ENCODE measurements around the gene RBMS3.
"Not testable (repeated sequence)": the region's sequence is repeated elsewhere in the genome, so short reads cannot be mapped to it uniquely, and the experiment has no call there.

The RBMS3 gene

GRCh38 chr3:29440413-29441305 is 159.8 kb downstream of the RBMS3 start:
- no peak for DNase-seq

DNA sequence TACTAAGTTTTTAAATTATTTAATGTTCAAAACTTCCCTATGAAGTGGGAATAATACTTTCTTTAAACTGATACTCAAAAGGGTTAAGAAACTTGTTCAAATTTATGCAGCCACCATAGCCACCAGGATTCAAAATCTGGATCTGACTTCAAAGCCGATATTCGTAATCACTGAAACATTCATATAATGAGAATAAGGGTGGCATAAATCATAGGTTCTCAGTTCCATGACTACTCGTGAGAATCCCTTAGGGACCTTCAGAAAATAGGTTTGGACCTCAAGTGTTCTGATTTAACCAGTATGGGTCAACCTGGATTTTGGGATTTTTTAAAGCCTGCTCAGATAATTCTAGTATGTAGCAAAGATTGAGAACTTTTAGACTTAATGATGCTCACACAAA is 160.6 kb downstream of the RBMS3 start:
- no peak for DNase-seq

DNA sequence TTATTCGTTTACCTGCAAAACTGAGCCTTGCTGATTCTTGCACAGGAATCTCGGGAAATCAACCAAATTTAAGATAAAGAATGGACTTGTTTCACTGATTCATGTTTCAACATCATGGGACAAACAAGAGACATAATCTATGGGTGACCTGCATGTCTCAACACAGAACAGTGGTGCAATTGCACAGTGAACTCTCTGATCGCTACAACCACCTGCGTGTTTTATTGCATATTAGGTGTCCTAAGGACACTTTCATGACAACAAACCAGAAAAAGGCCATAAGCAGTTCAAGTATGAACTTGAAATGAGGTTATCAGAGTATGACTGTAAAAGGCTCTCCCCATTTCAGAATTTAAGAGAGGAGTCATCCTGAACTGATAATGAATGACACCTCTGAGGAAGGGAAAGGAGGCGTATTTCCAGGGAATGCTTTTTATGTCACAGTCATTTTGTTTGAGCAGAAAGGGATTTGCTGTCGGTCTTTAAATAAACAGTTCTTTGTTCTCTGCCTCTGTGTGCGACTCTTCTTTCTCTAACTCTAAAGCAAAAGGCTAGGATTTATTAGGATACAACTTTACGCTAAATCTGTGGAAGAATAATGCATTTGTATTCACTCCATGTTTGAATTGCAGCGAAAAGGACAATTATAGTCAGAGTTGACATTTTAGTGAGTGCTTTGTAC is 167.2 kb downstream of the RBMS3 start:
- no peak for DNase-seq

DNA sequence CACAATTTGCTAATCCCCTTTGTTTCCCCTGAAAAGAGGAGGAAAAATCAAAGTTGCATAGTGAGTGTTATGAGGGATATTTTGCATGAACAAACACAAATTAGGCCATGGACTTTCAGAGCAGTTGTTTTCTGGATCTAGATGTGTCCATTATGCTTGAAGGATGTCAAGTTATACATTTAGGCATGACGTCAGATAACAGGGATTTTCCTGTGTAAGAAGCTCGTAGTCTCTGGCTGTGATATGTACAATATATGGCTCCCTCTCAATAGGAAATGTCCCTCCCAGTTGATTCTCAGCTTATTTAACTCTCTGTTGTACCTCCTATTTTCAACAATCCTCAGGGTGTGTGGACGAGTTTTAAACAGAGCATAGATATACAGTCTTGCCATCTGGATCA is 171.0 kb downstream of the RBMS3 start:
- no peak for DNase-seq

- no peak for DNase-seq
Measured at GRCh38 chr3:29452934-29453283, 172.0 kb downstream of the RBMS3 start.

DNA sequence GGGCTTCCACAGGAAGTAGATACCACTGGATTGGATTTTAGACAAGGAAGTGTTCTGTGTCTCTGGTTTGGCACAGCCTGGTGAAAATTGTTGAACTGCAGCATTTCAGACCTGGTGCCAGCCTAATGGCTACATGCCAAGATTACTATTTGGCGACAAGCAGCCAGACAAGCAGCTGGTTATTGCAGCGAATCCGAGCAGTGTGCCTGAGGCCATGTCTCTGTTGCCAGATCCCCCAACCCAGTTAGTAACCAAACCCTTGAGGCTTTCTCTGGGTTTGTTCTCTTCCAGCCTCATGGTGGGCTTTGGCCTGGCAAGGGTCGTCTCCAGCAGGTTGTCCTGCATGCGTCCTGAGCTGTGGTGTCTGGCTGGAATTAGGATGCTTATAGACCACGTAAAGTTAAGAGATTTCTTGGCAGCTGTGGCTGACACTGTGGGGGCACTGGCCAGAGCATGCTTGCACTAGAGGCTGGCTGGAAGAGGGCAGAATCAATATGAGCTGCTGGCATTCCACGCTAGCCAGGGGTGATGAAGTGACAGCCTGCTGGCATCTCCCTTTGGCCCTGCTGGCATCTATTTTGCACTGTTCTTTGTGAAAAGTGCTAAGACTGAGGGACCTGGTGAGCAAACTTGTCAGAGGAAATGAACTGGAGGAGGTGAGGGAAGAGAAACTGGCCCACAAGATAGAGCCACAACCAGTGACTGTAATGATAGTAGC is 172.6 kb downstream of the RBMS3 start:
- DNase-seq: no peak

GRCh38 chr3:29454161-29454611 is 173.3 kb downstream of the RBMS3 start:
- DNase-seq: no peak

- DNase-seq: no peak
Measured at GRCh38 chr3:29456901-29457300, 176.0 kb downstream of the RBMS3 start.

DNA sequence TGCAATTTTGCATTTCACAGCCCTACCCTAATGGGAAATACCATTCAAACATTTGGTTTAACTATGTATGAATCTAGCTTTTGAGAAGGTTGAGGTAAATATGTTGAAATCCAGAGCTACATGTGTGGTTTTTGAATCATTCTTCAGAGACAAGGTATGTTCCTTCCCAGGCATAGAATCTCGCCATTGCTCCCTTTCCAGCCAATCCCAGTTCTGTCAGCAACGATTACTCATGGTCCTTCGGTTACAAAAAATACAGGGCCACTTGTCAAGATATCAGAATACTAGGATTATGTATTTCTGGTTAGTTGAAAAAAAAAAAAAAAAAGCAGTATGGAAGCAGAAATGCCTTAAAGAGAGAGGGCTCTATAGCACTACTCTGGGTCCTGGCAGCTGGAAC is 182.4 kb downstream of the RBMS3 start:
- DNase-seq: no peak

DNA sequence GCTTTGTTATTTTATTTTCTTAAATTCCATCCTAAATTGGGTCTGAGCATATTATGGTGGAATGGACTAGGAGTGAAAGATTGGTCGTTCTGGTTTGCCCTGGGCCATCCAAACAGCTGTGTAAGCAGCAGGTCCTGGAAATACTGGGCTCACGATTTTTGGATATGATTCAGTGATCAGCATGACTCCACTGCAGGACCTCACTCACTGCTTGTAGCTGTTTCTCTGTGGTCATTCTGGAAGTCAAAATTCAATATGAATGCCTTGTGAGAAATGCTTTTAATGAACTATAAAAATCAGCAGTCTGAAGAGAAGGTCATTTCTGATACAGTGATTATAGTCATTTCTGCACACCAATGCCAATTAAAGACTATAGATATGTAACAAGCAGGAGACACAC is 185.0 kb downstream of the RBMS3 start:
- no peak for DNase-seq

DNA sequence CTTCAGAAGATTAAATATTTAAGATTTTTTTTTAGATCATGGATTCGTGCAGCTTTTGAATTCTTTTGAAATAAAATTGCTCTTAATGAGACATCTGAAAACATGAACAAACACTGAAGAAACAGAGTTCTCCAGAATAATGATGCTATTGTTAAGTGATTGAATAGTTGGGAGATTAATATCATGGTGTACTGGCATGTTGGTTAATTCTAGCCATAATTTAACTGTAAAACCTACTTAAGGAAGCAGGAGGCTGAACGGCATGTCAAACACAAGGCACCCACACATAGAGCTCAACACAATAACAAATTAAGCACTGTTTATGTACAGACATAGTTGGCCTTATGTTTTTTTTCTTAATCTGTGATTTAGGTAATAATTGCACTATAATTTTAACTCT is 185.6 kb downstream of the RBMS3 start:
- DNase-seq: no peak

DNA sequence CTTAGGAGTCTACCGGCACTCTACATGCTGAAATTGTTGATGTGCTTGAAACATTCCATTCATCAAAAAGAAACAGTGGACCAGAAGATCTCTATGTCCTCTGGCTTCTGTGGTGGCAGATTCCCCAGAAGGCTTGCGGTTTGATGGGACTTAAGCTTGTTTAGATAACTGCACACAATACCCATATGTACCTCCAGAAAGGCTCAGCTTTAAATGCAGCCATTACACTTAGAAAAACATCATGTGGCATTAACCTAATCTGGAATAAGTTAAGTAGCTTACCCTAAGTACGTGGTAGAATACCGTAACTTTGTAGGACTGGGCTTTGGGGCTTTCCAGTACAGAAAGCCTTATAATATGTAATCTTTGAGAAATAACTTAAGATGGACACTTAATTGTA is 187.3 kb downstream of the RBMS3 start:
- no peak for DNase-seq

DNA sequence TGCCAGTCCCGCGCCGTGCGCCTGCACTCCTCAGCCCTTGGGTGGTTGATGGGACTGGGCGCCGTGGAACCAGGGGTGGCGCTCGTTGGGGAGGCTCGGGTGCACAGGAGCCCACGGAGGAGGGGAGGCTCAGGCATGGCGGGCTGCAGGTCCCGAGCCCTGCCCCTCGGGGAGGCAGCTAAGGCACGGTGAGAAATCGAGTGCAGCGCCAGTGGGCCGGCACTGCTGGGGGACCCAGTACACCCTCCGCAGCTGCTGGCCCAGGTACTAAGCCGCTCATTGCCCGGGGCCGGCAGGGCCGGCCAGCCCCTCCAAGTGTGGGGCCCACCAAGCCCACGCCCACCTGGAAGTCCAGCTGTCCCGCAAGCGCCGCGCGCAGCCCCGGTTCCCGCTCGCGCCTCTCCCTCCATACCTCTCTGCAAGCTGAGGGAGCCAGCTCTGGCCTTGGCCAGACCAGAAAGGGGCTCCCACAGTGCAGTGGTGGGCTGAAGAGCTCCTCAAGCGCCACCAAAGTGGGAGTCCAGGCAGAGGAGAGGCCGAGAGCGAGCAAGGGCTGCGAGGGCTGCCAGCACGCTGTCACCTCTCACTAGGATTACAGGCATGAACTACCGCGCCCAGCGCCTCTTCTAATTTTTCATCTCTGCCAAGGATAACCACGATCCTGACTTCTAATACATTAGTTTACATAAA is 192.8 kb downstream of the RBMS3 start:
- not testable (repeated sequence) for DNase-seq

DNA sequence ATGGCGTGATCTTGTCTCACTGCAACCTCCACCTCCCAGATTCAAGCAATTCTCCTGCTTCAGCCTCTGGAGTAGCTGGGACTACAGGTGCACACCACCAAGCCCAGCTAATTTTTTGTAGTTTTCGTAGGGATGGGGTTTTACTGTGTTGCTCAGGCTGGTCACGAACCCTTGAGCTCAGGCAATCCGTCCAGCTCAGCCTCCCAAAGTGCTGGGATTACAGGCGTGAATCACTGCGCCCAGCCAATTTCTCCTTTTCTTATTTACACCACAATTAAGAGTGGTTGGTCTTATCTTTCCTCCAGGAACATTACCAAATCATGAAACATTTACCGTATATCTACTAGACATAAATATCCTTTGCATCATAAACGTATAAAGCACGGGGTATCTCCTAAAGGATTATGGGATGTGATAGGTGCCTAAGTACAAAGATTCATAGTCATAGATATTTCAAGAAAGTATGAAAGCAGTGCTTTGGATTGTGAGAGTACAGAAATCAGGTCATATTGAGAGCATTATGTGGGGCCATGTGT is 194.5 kb downstream of the RBMS3 start:
- no peak for DNase-seq

DNA sequence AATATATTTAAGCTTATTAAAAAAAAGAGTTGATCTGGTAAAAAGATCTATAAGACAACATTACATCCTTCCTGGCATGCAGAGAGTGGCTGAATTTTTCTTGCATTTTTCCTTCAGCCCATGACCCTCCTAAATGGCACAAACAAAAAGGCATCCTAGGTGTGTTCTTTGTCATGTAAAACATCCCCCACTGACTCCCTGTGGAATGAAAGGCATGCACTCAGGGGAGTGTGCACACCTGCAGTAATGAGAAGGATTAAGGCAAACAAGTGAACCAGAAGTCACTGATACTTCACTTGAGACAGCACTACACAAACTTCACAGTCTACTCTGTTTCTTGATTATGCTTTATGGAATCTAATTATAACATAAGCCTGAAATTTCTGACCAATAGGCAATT is 195.0 kb downstream of the RBMS3 start:
- DNase-seq: no peak

DNA sequence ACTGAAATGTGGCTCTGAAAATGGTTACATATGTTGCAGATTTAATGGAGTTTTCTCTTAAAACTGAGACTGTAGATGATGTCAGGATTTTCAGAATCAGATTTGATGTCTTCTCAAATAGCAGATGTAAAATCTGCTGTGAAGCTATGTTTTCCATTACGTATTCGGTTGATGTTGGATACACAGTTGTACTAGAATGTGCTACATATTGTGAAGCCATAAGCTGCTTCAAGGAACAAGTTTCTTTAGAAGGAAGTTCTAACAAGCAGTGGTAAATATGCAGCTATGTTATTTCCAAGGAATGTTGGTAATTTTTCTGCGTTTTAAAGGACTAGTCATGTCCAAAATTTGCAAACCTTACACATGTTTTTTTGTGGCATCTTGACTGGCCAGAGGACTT is 197.7 kb downstream of the RBMS3 start:
- no peak for DNase-seq

DNA sequence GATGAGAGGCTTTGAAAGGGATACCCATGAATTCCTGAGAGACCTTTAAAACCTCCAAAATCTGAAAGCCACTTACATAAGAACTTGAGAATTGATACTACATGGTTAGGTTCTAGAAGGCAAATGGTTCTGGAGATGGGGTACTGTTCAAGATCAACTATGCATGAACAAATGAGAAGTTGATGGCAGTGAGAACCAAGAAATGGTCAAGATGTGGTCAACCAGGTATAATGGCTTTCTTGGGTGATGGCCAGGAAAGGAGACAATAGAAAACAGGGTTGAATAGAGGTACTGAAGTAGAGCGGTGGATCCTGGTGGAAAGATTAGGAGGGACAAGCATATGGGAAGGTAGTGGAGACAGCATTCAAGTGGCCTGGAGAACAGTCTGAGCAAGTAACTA is 200.4 kb downstream of the RBMS3 start:
- DNase-seq: no peak

DNA sequence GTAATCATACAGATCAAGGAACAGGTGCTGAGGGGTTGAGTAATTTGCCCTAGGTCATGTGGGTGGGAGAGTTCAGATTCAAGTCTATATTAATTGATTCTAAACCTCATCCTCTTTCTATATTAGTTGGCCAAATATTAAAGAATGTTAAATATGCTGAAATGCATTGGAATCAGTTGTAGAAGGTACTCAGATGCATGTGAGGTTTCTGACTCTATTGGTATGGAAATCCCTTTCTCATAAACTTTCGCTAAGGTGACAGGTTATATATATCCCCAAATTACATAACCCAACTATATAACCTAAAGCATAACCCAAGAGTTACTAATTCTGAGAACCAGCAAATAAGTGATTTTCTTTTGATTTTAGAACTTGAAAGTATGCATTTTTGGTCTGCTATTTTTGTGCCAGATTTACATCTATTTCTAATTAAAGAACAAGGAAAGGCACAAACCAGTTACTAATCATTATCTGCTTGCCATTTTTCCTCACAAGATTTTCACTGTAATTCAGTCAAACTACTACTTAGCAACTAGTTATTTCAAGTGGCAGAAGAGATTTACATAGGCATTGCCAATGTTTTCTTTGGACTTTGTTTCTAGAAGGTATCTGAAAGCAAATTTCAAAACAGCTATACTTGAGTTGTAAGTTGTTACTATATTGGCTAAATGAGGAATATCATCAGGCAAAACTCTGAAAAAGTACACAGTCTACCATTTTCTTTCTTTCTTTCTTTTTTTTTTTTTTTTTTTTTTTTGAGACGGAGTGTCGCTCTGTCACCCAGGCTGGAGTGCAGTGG is 201.3 kb downstream of the RBMS3 start:
- DNase-seq: no peak

GRCh38 chr3:29484633-29485032 is 203.8 kb downstream of the RBMS3 start:
- DNase-seq: no peak

GRCh38 chr3:29486096-29486495 is 205.2 kb downstream of the RBMS3 start:
- no peak for DNase-seq

- no peak for DNase-seq
Measured at GRCh38 chr3:29486917-29487316, 206.0 kb downstream of the RBMS3 start.

DNA sequence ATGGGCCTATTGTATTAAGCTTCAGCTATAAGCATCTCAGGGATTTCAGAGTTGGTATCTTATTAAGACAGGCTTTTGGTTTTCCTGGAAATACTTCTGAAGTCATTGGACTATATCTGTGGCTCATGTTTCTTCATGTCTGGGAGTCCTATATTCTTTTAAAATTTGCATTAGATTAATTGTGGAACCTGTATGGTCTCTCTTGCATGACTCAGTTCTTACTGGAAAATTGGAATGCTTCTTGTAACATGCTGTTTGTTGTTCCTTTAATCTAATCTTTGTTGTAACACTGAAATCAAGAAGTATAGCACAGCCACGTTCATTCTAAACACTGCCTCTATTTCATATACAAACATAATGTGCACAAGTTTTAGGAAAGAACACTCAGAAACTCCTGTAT is 208.1 kb downstream of the RBMS3 start:
- no peak for DNase-seq
